Adipose tissue (tissue), 3 donors: ENCODE data around the gene FGF18. TPM values are rescaled to one million over a fixed set of nuclear protein-coding genes. Genes with fewer than 3 reads are reported as not detected.
"Not testable (repeated sequence)": the region's sequence is repeated elsewhere in the genome, so short reads cannot be mapped to it uniquely, and the experiment has no call there.

ENCODE experiments used
- H3K27ac ChIP-seq: one replicate; pipeline ENCODE4 v1.5.1; 2013; ENCODE audit warnings: low read depth, low read length
- WGBS, 3 donors: extraction: QIAGEN DNeasy Blood & Tissue Kit; methylation state at CpG; one replicate each; pipeline ENCODE4 v1.1.7; 2013; 5-methylcytosine and 5-hydroxymethylcytosine counted together
- polyA plus RNA-seq, 3 donors: library from polyadenylated mRNA; stranded (reverse); fragments of 200-250 nt; gene quantifications; one replicate each; pipeline ENCODE4 v1.2.3, GENCODE V29; 2013
- donor health status: healthy with polysubstance abuse.
- donor health status: Bipolar disorder and iron deficiency.
- donor health status: healthy.

The FGF18 gene
- 1 to 10 TPM in 2 of 3 donors, under 1 TPM in 1; 0.24 to 5.1 (median 1.6) TPM for polyA plus RNA-seq

GRCh38 chr5:171418982-171419687, at the start of gene FGF18:
Gene FGF18 (plus strand): TSS chr5:171419647. CDS start chr5:171420200, 553 bp downstream.
- WGBS, 3 donors: 0 to 1% (median 0%) methylated on average over 48 to 74 of the region's 74 CpGs

GRCh38 chr5:171369898-171370297, 49.5 kb upstream of the FGF18 start:
- no peak overlapping the region for H3K27ac ChIP-seq
- WGBS, 3 donors: 92 to 94% (median 94%) methylated on average over 4 of the region's 4 CpGs

More at GRCh38 chr5:171418982-171419687, at the start of gene FGF18:
- H3K27ac ChIP-seq: no peak within 1 kb of the TSS

- 37 to 56% (median 52%) methylated on average over 10 of the region's 10 CpGs for WGBS, 3 donors
- H3K27ac ChIP-seq: not testable (repeated sequence)
Measured at GRCh38 chr5:171370881-171371280, 48.6 kb upstream of the FGF18 start.

GRCh38 chr5:171371326-171371725, 48.1 kb upstream of the FGF18 start:
- no peak overlapping the region for H3K27ac ChIP-seq
- WGBS, 3 donors: 83 to 86% (median 83%) methylated on average over 13 of the region's 13 CpGs

GRCh38 chr5:171379961-171380360, 39.5 kb upstream of the FGF18 start:
- 92 to 97% (median 96%) methylated on average over 7 of the region's 7 CpGs for WGBS, 3 donors
- H3K27ac ChIP-seq: no peak overlapping the region

- not testable (repeated sequence) for H3K27ac ChIP-seq
- WGBS, 3 donors: 87 to 93% (median 91%) methylated on average over 9 of the region's 9 CpGs
Measured at GRCh38 chr5:171384416-171384815, 35.0 kb upstream of the FGF18 start.

GRCh38 chr5:171384999-171385398, 34.4 kb upstream of the FGF18 start:
- 77 to 83% (median 78%) methylated on average over 3 of the region's 3 CpGs for WGBS, 3 donors
- not testable (repeated sequence) for H3K27ac ChIP-seq

GRCh38 chr5:171386006-171386671, 33.3 kb upstream of the FGF18 start:
- WGBS, 3 donors: 95 to 98% (median 97%) methylated on average over 25 of the region's 25 CpGs
- no peak overlapping the region for H3K27ac ChIP-seq

GRCh38 chr5:171386861-171387344, 32.5 kb upstream of the FGF18 start:
- 7 to 16% (median 13%) methylated on average over 20 of the region's 20 CpGs for WGBS, 3 donors
- H3K27ac ChIP-seq: no peak overlapping the region

GRCh38 chr5:171387345-171387969, 32.0 kb upstream of the FGF18 start, which contains the start of gene NPM1:
Gene NPM1 (plus strand): TSS chr5:171387849. CDS start chr5:171387949, 100 bp downstream.
- H3K27ac ChIP-seq: no peak within 1 kb of the TSS
- 0 to 1% (median 0%) methylated on average over 56 of the region's 56 CpGs for WGBS, 3 donors

- WGBS, 3 donors: 0% methylated on average over 52 to 56 of the region's 56 CpGs
- H3K27ac ChIP-seq: no peak overlapping the region
Measured at GRCh38 chr5:171387970-171388815, 31.3 kb upstream of the FGF18 start.

GRCh38 chr5:171388816-171389168, 30.7 kb upstream of the FGF18 start:
- 3 to 5% (median 3%) methylated on average over 14 of the region's 14 CpGs for WGBS, 3 donors
- H3K27ac ChIP-seq: no peak overlapping the region

- no peak overlapping the region for H3K27ac ChIP-seq
- 57 to 78% (median 73%) methylated on average over 8 of the region's 8 CpGs for WGBS, 3 donors
Measured at GRCh38 chr5:171390883-171391677, 28.4 kb upstream of the FGF18 start.

- H3K27ac ChIP-seq: no peak overlapping the region
- WGBS, 3 donors: 82 to 87% (median 83%) methylated on average over 14 of the region's 14 CpGs
Measured at GRCh38 chr5:171391996-171392577, 27.4 kb upstream of the FGF18 start.

- 92 to 96% (median 94%) methylated on average over 4 of the region's 4 CpGs for WGBS, 3 donors
- H3K27ac ChIP-seq: no peak overlapping the region
Measured at GRCh38 chr5:171392585-171393159, 26.8 kb upstream of the FGF18 start.

- 93 to 95% (median 94%) methylated on average over 7 of the region's 7 CpGs for WGBS, 3 donors
- H3K27ac ChIP-seq: no peak overlapping the region
Measured at GRCh38 chr5:171395042-171395441, 24.4 kb upstream of the FGF18 start.

GRCh38 chr5:171396583-171396982, 22.9 kb upstream of the FGF18 start:
- WGBS, 3 donors: 82 to 95% (median 88%) methylated on average over 11 of the region's 11 CpGs
- not testable (repeated sequence) for H3K27ac ChIP-seq
